Thymus (tissue), 11 donors: ENCODE results near the gene SOCS6. TPM values are rescaled to one million over a fixed set of nuclear protein-coding genes. Genes with fewer than 3 reads are reported as not detected.

ENCODE experiments used
- DNase-seq, 9 donors: peaks; one replicate each; pipeline ENCODE4 v3.0.0-alpha.2; 2013; ENCODE audit warnings: low spot score in 9 of 9, low read depth in 6 of 9, missing footprints in 1 of 9
- H3K27ac ChIP-seq, 2 donors: one replicate each; pipeline ENCODE4 v1.5.1; 2013; ENCODE audit warnings: control low read depth in 1 of 2, low read depth in 1 of 2, low read length in 1 of 2, mild to moderate bottlenecking in 1 of 2, moderate library complexity in 1 of 2
- H3K27me3 ChIP-seq, 2 donors: one replicate each; pipeline ENCODE4 v1.5.1; 2013; ENCODE audit warnings: low read length in 1 of 2; ENCODE audit not compliant: control insufficient read depth in 2 of 2, insufficient read depth in 1 of 2
- H3K36me3 ChIP-seq, 2 donors: one replicate each; pipeline ENCODE4 v1.5.1; 2013; ENCODE audit warnings: low read length in 1 of 2, mild to moderate bottlenecking in 1 of 2, moderate library complexity in 1 of 2; ENCODE audit not compliant: control insufficient read depth in 2 of 2, insufficient read depth in 2 of 2
- H3K4me1 ChIP-seq, 2 donors: one replicate each; pipeline ENCODE4 v1.5.1; 2013; ENCODE audit warnings: low read length in 2 of 2; ENCODE audit not compliant: control insufficient read depth in 2 of 2, insufficient read depth in 2 of 2
- H3K4me3 ChIP-seq, 2 donors: one replicate each; pipeline ENCODE4 v1.5.1; 2013; ENCODE audit warnings: low read length in 2 of 2, control low read depth in 1 of 2, mild to moderate bottlenecking in 1 of 2
- H3K9me3 ChIP-seq, 2 donors: one replicate each; pipeline ENCODE4 v1.5.1; 2013; ENCODE audit warnings: low read length in 1 of 2, mild to moderate bottlenecking in 1 of 2; ENCODE audit not compliant: control insufficient read depth in 2 of 2, insufficient read depth in 1 of 2
- WGBS: extraction: QIAGEN DNeasy Blood & Tissue Kit; methylation state at CpG from one replicate; pipeline ENCODE4 v1.1.7; 2013; 5-methylcytosine and 5-hydroxymethylcytosine counted together
- polyA plus RNA-seq: library from polyadenylated mRNA; stranded (reverse); fragments of 200-250 nt; gene quantifications from one replicate; pipeline ENCODE4 v1.2.3, GENCODE V29; 2013
- total RNA-seq: library from RNA; stranded (reverse); fragments of 120-200 nt; gene quantifications from one replicate; pipeline ENCODE4 v1.2.4, GENCODE V29; 2013
- donor health status: healthy.

SOCS6 gene
- total and polyA plus RNA-seq, 2 donors, result 5.0 to 5.4 TPM

- Histone ChIP-seq H3K36me3 (peaks cover 0 to 6% of the 10 kb centered on the region in 2 donors), H3K9me3 (no peaks in the 10 kb centered on the region), H3K27me3 (no peaks in the 10 kb centered on the region), H3K4me3 (no peak overlapping the region), H3K4me1 (no peaks in the 10 kb centered on the region), H3K27ac (no peak overlapping the region)
- no peak for DNase-seq
- 97% methylated on average over 4 of the region's 4 CpGs for WGBS
These were observed 39.3 kb downstream of the SOCS6 start for GRCh38 chr18:70328169-70328568.

GRCh38 chr18:70329071-70329470, 40.2 kb downstream of the SOCS6 start:
- no peak overlapping the region for H3K4me3 ChIP-seq
- 27% methylated on average over 2 of the region's 2 CpGs for WGBS
- H3K36me3 ChIP-seq, result peaks cover 0 to 6% of the 10 kb centered on the region in 2 donors
- no peaks in the 10 kb centered on the region for H3K9me3 ChIP-seq
- no peaks in the 10 kb centered on the region for H3K4me1 ChIP-seq
- no peak for DNase-seq
- no peaks in the 10 kb centered on the region for H3K27me3 ChIP-seq
- H3K27ac ChIP-seq, result no peak overlapping the region

- WGBS, result 93% methylated on average over 6 of the region's 6 CpGs
- Histone ChIP-seq H3K27me3 (no peaks in the 10 kb centered on the region), H3K36me3 (no peaks in the 10 kb centered on the region), H3K4me1 (no peaks in the 10 kb centered on the region), H3K27ac (no peak overlapping the region), H3K4me3 (no peak overlapping the region), H3K9me3 (no peaks in the 10 kb centered on the region)
- no peak for DNase-seq
These were observed 42.0 kb downstream of the SOCS6 start for GRCh38 chr18:70330887-70331286.

GRCh38 chr18:70331456-70332097, 42.7 kb downstream of the SOCS6 start:
- DNase-seq, result no peak
- no peaks in the 10 kb centered on the region for H3K27me3 ChIP-seq
- no peak overlapping the region for H3K27ac ChIP-seq
- H3K4me3 ChIP-seq, result no peak overlapping the region
- 96% methylated on average over 5 of the region's 5 CpGs for WGBS
- no peaks in the 10 kb centered on the region for H3K9me3 ChIP-seq
- H3K4me1 ChIP-seq, result no peaks in the 10 kb centered on the region
- no peaks in the 10 kb centered on the region for H3K36me3 ChIP-seq

GRCh38 chr18:70332694-70333093, 43.8 kb downstream of the SOCS6 start:
- WGBS, result 90% methylated on average over 1 of the region's 1 CpG
- Histone ChIP-seq H3K36me3 (no peaks in the 10 kb centered on the region), H3K4me3 (no peak overlapping the region), H3K9me3 (no peaks in the 10 kb centered on the region), H3K27ac (no peak overlapping the region), H3K27me3 (no peaks in the 10 kb centered on the region), H3K4me1 (no peaks in the 10 kb centered on the region)
- no peak for DNase-seq

- no peak for DNase-seq
- Histone ChIP-seq H3K27me3 (no peaks in the 10 kb centered on the region), H3K27ac (no peak overlapping the region), H3K9me3 (no peaks in the 10 kb centered on the region), H3K4me1 (no peaks in the 10 kb centered on the region), H3K36me3 (no peaks in the 10 kb centered on the region), H3K4me3 (no peak overlapping the region)
- WGBS, result 100% methylated on average over 1 of the region's 1 CpG
These were observed 44.5 kb downstream of the SOCS6 start for GRCh38 chr18:70333316-70333715.

GRCh38 chr18:70333757-70334156, 44.9 kb downstream of the SOCS6 start:
- H3K4me3 ChIP-seq, result no peak overlapping the region
- H3K9me3 ChIP-seq, result no peaks in the 10 kb centered on the region
- H3K27me3 ChIP-seq, result no peaks in the 10 kb centered on the region
- DNase-seq, result no peak
- no peak overlapping the region for H3K27ac ChIP-seq
- H3K4me1 ChIP-seq, result no peaks in the 10 kb centered on the region
- WGBS, result 98% methylated on average over 2 of the region's 2 CpGs
- H3K36me3 ChIP-seq, result no peaks in the 10 kb centered on the region

- H3K27ac ChIP-seq, result no peak overlapping the region
- H3K36me3 ChIP-seq, result no peaks in the 10 kb centered on the region
- H3K4me1 ChIP-seq, result no peaks in the 10 kb centered on the region
- no peaks in the 10 kb centered on the region for H3K9me3 ChIP-seq
- DNase-seq, result no peak
- H3K27me3 ChIP-seq, result no peaks in the 10 kb centered on the region
- 100% methylated on average over 1 of the region's 1 CpG for whole genome bisulfite sequencing
- H3K4me3 ChIP-seq, result no peak overlapping the region
These were observed 45.4 kb downstream of the SOCS6 start for GRCh38 chr18:70334264-70334663.

- WGBS, result 97% methylated on average over 5 of the region's 5 CpGs
- no peak for DNase-seq
- Histone ChIP-seq H3K9me3 (no peaks in the 10 kb centered on the region), H3K27ac (no peak overlapping the region), H3K36me3 (no peaks in the 10 kb centered on the region), H3K27me3 (no peaks in the 10 kb centered on the region), H3K4me3 (no peak overlapping the region), H3K4me1 (no peaks in the 10 kb centered on the region)
These were observed 46.0 kb downstream of the SOCS6 start for GRCh38 chr18:70334728-70335329.
